ENCODE data around the gene SERPINI1.
"Not testable (repeated sequence)": the region's sequence is repeated elsewhere in the genome, so short reads cannot be mapped to it uniquely, and the experiment has no call there.

Gene SERPINI1

GRCh38 chr3:167810236-167810635 lies 74.7 kb downstream of the SERPINI1 start:
- no peak for DNase-seq

GRCh38 chr3:167811031-167811430 lies 75.5 kb downstream of the SERPINI1 start:
- no peak for DNase-seq

- no peak for DNase-seq
Measured at GRCh38 chr3:167813169-167814123, 77.9 kb downstream of the SERPINI1 start.

GRCh38 chr3:167814441-167814951 lies 79.0 kb downstream of the SERPINI1 start:
- DNase-seq, result no peak

- DNase-seq, result no peak
Measured at GRCh38 chr3:167816953-167817352, 81.4 kb downstream of the SERPINI1 start.

GRCh38 chr3:167820102-167820865 lies 84.8 kb downstream of the SERPINI1 start:
- no peak for DNase-seq

GRCh38 chr3:167821248-167821805 lies 85.8 kb downstream of the SERPINI1 start:
- no peak for DNase-seq

- DNase-seq, result no peak
Measured at GRCh38 chr3:167823738-167824137, 88.2 kb downstream of the SERPINI1 start.

GRCh38 chr3:167827588-167827987 lies 92.1 kb downstream of the SERPINI1 start:
- not testable (repeated sequence) for DNase-seq

- DNase-seq, result no peak
Measured at GRCh38 chr3:167829071-167829470, 93.5 kb downstream of the SERPINI1 start.

- DNase-seq, result no peak
Measured at GRCh38 chr3:167830007-167830406, 94.5 kb downstream of the SERPINI1 start.

GRCh38 chr3:167835359-167835758 lies 99.8 kb downstream of the SERPINI1 start:
- DNase-seq, result no peak

GRCh38 chr3:167835953-167836352 lies 100.4 kb downstream of the SERPINI1 start:
- DNase-seq, result no peak

GRCh38 chr3:167837466-167837865 lies 101.9 kb downstream of the SERPINI1 start:
- DNase-seq, result no peak

- DNase-seq, result no peak
Measured at GRCh38 chr3:167839460-167840134, 104.1 kb downstream of the SERPINI1 start.

- no peak for DNase-seq
Measured at GRCh38 chr3:167840247-167840646, 104.7 kb downstream of the SERPINI1 start.

GRCh38 chr3:167843481-167843880 lies 108.0 kb downstream of the SERPINI1 start:
- no peak for DNase-seq

- DNase-seq, result no peak
Measured at GRCh38 chr3:167843886-167844285, 108.4 kb downstream of the SERPINI1 start.

- DNase-seq, result no peak
Measured at GRCh38 chr3:167844528-167844927, 109.0 kb downstream of the SERPINI1 start.

GRCh38 chr3:167851171-167851570 lies 115.7 kb downstream of the SERPINI1 start:
- no peak for DNase-seq

GRCh38 chr3:167851749-167852148 lies 116.2 kb downstream of the SERPINI1 start:
- no peak for DNase-seq

GRCh38 chr3:167852216-167852615 lies 116.7 kb downstream of the SERPINI1 start:
- no peak for DNase-seq

- DNase-seq, result no peak
Measured at GRCh38 chr3:167854063-167854462, 118.5 kb downstream of the SERPINI1 start.
